Calu3 (cell line): ENCODE results near the gene ZFC3H1. TPM values are rescaled to one million over a fixed set of nuclear protein-coding genes. Genes with fewer than 3 reads are reported as not detected.

Source experiments
- BruUV-seq: library from RNA; stranded (reverse); fragments of 400-500 nt; replicated peaks from 2 replicates; lab custom pipeline; 2021; lab: Mats Ljungman, UMichigan
- CTCF ChIA-PET: fragments of 300-600 bp; sonication (Branson Sonifier 250); formaldehyde crosslinking; loops from one replicate; lab custom pipeline; 2022; ENCODE audit warnings: antibody characterized with exemption; lab: Charles Lee
- DNase-seq: peaks from one replicate; pipeline ENCODE4 v3.0.0; 2022
- H3K27ac Mint-ChIP-seq: one replicate; pipeline ENCODE4 v1.8.0; 2022; ENCODE audit warnings: mixed read lengths; ENCODE audit not compliant: unreplicated experiment
- H3K27me3 Mint-ChIP-seq: one replicate; pipeline ENCODE4 v1.8.0; 2022; ENCODE audit warnings: mixed read lengths; ENCODE audit not compliant: unreplicated experiment
- H3K36me3 Mint-ChIP-seq: one replicate; pipeline ENCODE4 v1.8.0; 2022; ENCODE audit warnings: mild to moderate bottlenecking, moderate library complexity, mixed read lengths; ENCODE audit not compliant: insufficient read depth, unreplicated experiment
- H3K4me1 Mint-ChIP-seq: one replicate; pipeline ENCODE4 v1.8.0; 2022; ENCODE audit warnings: mild to moderate bottlenecking, low read depth, mixed read lengths; ENCODE audit not compliant: unreplicated experiment
- H3K4me3 Mint-ChIP-seq: one replicate; pipeline ENCODE4 v1.8.0; 2022; ENCODE audit warnings: mild to moderate bottlenecking, low read depth, moderate library complexity, mixed read lengths; ENCODE audit not compliant: unreplicated experiment
- H3K9me3 Mint-ChIP-seq: one replicate; pipeline ENCODE4 v1.8.0; 2022; ENCODE audit warnings: low read depth, mixed read lengths; ENCODE audit not compliant: unreplicated experiment
- CTCF ChIP-seq: fragments of 200-600 bp; IDR thresholded peaks from one replicate; pipeline ENCODE4 v1.8.0; 2022; ENCODE audit warnings: antibody characterized with exemption; ENCODE audit not compliant: unreplicated experiment
- intact Hi-C: fragments of 100-400 bp; cut with micrococcal nuclease; formaldehyde crosslinking; loops from one replicate; pipeline ENCODE4 v1.10.0; 2022; ENCODE audit not compliant: unreplicated experiment
- total RNA-seq: library from RNA; stranded (reverse); gene quantifications from 2 replicates; pipeline ENCODE4 v1.2.3, GENCODE V29; 2022

Gene ZFC3H1
- total RNA-seq, 1 experiment from 2014 or later, result 66.6 TPM

- CTCF ChIA-PET, result interaction anchor here (0.7 to 1.2 kb wide), 4 partner anchors 9 to 212 kb away, joined by 3 to 5 read pairs (median 3); no protein-coding TSS in a partner anchor
- H3K4me1 Mint-ChIP-seq, result no peaks in the 10 kb centered on the region
- H3K27me3 Mint-ChIP-seq, result no peaks in the 10 kb centered on the region
- intact Hi-C loops, result no loop called here
- no TSS peak for BruUV-seq
- peaks cover 48% of the 10 kb centered on the region for H3K36me3 Mint-ChIP-seq
- no peak overlapping the region for H3K4me3 Mint-ChIP-seq
- TF ChIP-seq CTCF, result no peak
- no peaks in the 10 kb centered on the region for H3K9me3 Mint-ChIP-seq
- no peak overlapping the region for H3K27ac Mint-ChIP-seq
- DNase-seq, result no peak
These were observed 36.1 kb downstream of the ZFC3H1 start for GRCh38 chr12:71627438-71628002.

GRCh38 chr12:71626768-71627167 lies 36.9 kb downstream of the ZFC3H1 start:
- BruUV-seq, result no TSS peak
- Mint-ChIP-seq H3K4me1 (no peaks in the 10 kb centered on the region), H3K4me3 (no peak overlapping the region), H3K9me3 (no peaks in the 10 kb centered on the region), H3K36me3 (peaks cover 46% of the 10 kb centered on the region), H3K27ac (no peak overlapping the region), H3K27me3 (no peaks in the 10 kb centered on the region)
- no peak for TF ChIP-seq CTCF
- CTCF ChIA-PET, result interaction anchor here (0.7 to 1.2 kb wide), 3 partner anchors 10 to 211 kb away, joined by 3 to 5 read pairs (median 3); no protein-coding TSS in a partner anchor
- DNase-seq, result no peak
- intact Hi-C loops, result no loop called here

GRCh38 chr12:71626098-71626497 lies 37.5 kb downstream of the ZFC3H1 start:
- Mint-ChIP-seq H3K36me3 (peaks cover 47% of the 10 kb centered on the region), H3K27me3 (no peaks in the 10 kb centered on the region), H3K9me3 (no peaks in the 10 kb centered on the region), H3K4me3 (no peak overlapping the region), H3K4me1 (no peaks in the 10 kb centered on the region), H3K27ac (peak overlapping the region; percentile 71)
- DNase-seq, result no peak
- BruUV-seq, result no TSS peak
- CTCF ChIA-PET, result no interaction called here
- TF ChIP-seq CTCF, result no peak
- intact Hi-C loops, result no loop called here

- peaks cover 47% of the 10 kb centered on the region for H3K36me3 Mint-ChIP-seq
- no peaks in the 10 kb centered on the region for H3K9me3 Mint-ChIP-seq
- H3K27ac Mint-ChIP-seq, result no peak overlapping the region
These were observed 38.2 kb downstream of the ZFC3H1 start for GRCh38 chr12:71625476-71625875.

More at GRCh38 chr12:71625476-71625875, 38.2 kb downstream of the ZFC3H1 start:
- no TSS peak for BruUV-seq
- no peak for TF ChIP-seq CTCF
- H3K4me1 Mint-ChIP-seq, result no peaks in the 10 kb centered on the region
- DNase-seq, result no peak
- H3K4me3 Mint-ChIP-seq, result no peak overlapping the region
- no peaks in the 10 kb centered on the region for H3K27me3 Mint-ChIP-seq
- CTCF ChIA-PET, result no interaction called here
- intact Hi-C loops, result no loop called here
